Esophagus squamous epithelium (tissue), 4 donors: Measurements from ENCODE around the gene DDX54.

ENCODE experiments used
- CTCF ChIP-seq, 6 experiments: fragments of 450-650 bp in 4 of 6; fragments of 200-600 bp in 2 of 6; sonication (generic) in 2 of 6; IDR thresholded peaks; one replicate each; pipeline ENCODE4 v1.5.1; 2016 to 2019; ENCODE audit warnings: antibody characterized with exemption in 6 of 6, mild to moderate bottlenecking in 4 of 6, moderate library complexity in 4 of 6
- POLR2A ChIP-seq, 4 donors: fragments of 450-650 bp; IDR thresholded peaks; one replicate each; pipeline ENCODE4 v1.6.1; 2017; ENCODE audit warnings: antibody characterized with exemption in 4 of 4, mild to moderate bottlenecking in 4 of 4, moderate library complexity in 3 of 4

GRCh38 chr12:113133666-113134065 is 51.6 kb downstream of the DDX54 start:
- TF ChIP-seq CTCF (IDR thresholded peaks at IDR 0.05) (no peak), POLR2A (IDR thresholded peaks at IDR 0.05) (no peak)
